ENCODE measurements around the gene PCNX1.
"Not testable (repeated sequence)": the region's sequence is repeated elsewhere in the genome, so short reads cannot be mapped to it uniquely, and the experiment has no call there.

Gene PCNX1

GRCh38 chr14:70942342-70942706, 35.1 kb downstream of the PCNX1 start:
- Mint-ChIP-seq H3K9me3 (peaks cover 93% of the 10 kb centered on the region), H3K27me3 (ENCODE audit: low read depth, poor library complexity) (peaks cover 3% of the 10 kb centered on the region), H3K36me3 (ENCODE audit: low read depth) (peaks cover 93% of the 10 kb centered on the region), H3K4me1 (no peaks in the 10 kb centered on the region), H3K27ac (no peak overlapping the region), H3K4me3 (no peak overlapping the region)
- no peak for DNase-seq
- TF ChIP-seq CTCF (IDR thresholded peaks at IDR 0.05), result no peak

DNA sequence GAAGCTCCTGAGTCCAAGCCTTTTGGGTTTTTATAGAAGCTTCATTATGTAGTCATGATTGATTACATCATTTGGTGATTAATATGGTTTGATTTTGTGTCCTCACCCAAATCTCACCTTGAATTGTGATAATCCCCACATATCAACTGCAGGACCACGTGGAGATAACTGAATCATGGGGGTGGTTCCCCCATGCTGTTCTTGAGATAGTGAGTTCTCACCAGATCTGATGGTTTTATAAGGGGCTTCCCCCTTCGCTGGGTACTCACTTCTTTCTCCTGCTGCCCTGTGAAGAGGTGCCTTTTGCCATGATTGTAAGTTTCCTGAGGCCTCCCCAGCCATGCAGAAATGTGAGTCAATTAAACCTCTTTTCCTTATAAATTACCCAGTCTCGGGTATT, 35.5 kb downstream of the PCNX1 start:
- not testable (repeated sequence) for H3K27ac Mint-ChIP-seq; H3K4me1 Mint-ChIP-seq; H3K4me3 Mint-ChIP-seq; H3K27me3 Mint-ChIP-seq (ENCODE audit: low read depth, poor library complexity); DNase-seq
- peaks cover 93% of the 10 kb centered on the region for H3K36me3 Mint-ChIP-seq (ENCODE audit: low read depth)
- H3K9me3 Mint-ChIP-seq, result peaks cover 93% of the 10 kb centered on the region

DNA sequence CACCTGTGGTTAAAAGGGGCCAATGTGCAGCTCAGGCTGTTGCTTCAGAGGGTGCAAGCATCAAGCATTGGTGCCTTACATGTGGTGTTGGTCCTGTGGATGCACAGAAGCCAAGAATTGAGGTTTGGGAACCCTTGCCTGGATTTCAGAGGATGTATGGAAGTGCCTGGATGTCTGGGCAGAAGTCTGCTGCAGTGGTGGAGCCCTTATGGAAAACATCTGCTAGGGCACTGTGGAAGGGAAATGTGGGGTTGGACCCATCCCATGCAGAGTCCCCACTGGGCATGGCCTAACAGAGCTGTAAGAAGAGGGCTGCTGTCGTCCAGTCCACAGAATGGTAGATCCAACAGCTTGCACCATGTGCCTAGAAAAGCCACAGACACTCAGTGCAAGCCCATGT, 36.6 kb downstream of the PCNX1 start:
- H3K36me3 Mint-ChIP-seq (ENCODE audit: low read depth), result peaks cover 92% of the 10 kb centered on the region
- H3K9me3 Mint-ChIP-seq, result peaks cover 92% of the 10 kb centered on the region
- TF ChIP-seq CTCF (IDR thresholded peaks at IDR 0.05), result no peak

DNA sequence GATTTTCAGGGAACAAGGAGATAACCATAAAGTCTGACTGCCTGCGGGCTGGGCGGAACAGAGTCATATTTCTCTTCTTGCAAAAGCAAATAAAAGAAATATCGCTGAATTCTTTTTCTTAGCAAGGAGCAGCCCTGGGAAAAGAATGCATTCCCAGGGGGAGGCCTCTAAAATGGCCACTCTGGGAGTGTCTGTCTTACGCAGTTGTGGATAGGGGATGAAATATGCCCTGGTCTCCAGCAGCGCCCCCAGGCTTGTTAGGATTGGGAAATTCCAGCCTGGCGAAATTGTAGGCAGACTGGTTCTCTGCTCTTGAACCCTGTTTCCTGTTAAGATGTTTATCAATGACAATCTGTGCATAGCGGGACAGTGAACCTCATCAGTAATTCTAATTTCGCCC, 40.5 kb downstream of the PCNX1 start:
- no peak overlapping the region for H3K4me3 Mint-ChIP-seq

More for the DNA sequence above, 36.6 kb downstream of the PCNX1 start:
- Mint-ChIP-seq H3K27ac (no peak overlapping the region), H3K27me3 (ENCODE audit: low read depth, poor library complexity) (peaks cover 3% of the 10 kb centered on the region), H3K4me3 (no peak overlapping the region), H3K4me1 (no peaks in the 10 kb centered on the region)
- DNase-seq, result no peak

DNA sequence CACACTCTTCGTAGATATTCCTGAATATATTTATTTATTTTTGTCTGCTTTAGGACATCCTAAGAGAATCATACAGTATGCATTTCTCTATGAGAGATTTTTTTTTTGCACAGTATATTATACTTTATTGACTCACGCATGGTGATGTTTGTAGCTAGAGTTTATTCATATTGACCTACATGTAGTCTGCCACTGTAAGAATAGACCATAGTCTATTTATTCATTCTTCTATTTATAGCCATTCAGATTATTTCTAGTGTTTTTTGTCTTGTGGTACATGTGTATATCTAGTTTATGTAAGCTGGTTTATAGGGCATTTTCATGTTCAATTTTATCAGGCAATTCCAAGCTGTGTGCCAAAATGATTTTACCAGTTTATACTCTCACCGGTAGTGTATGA, 45.2 kb downstream of the PCNX1 start:
- Mint-ChIP-seq H3K27me3 (ENCODE audit: low read depth, poor library complexity) (no peaks in the 10 kb centered on the region), H3K4me3 (no peak overlapping the region), H3K27ac (no peak overlapping the region), H3K36me3 (ENCODE audit: low read depth) (peaks cover 51% of the 10 kb centered on the region), H3K9me3 (peaks cover 33% of the 10 kb centered on the region), H3K4me1 (no peaks in the 10 kb centered on the region)
- DNase-seq, result no peak
- no peak for TF ChIP-seq CTCF (IDR thresholded peaks at IDR 0.05)

More for the DNA sequence above, 40.5 kb downstream of the PCNX1 start:
- Mint-ChIP-seq H3K27ac (peak overlapping the region; percentile 15), H3K9me3 (peaks cover 77% of the 10 kb centered on the region), H3K36me3 (ENCODE audit: low read depth) (peaks cover 90% of the 10 kb centered on the region), H3K4me1 (no peaks in the 10 kb centered on the region), H3K27me3 (ENCODE audit: low read depth, poor library complexity) (peaks cover 3% of the 10 kb centered on the region)
- no peak for TF ChIP-seq CTCF (IDR thresholded peaks at IDR 0.05)
- DNase-seq, result no peak

DNA sequence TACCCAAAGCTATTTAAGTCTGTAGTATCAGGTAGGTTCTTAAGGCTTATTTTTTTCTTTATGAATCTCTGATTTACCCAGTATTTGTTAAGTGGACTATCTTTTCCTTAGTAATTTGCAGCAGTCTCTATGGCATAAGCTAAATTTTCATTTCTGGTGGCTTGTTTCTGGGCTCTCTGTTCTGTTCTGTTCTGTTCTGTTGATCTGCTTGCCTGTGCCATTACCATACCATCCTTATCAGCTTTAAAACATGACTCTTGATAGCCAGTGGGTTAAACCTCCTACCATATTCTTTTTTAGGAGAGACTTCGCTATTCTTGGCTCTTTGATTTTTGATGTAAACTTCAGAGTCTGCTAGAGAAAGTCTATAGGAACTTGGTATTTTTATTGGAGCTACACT, 46.8 kb downstream of the PCNX1 start:
- H3K4me1 Mint-ChIP-seq, result no peaks in the 10 kb centered on the region
- DNase-seq, result no peak
- no peak for TF ChIP-seq CTCF (IDR thresholded peaks at IDR 0.05)
- peaks cover 56% of the 10 kb centered on the region for H3K36me3 Mint-ChIP-seq (ENCODE audit: low read depth)
- peaks cover 29% of the 10 kb centered on the region for H3K9me3 Mint-ChIP-seq
- H3K27ac Mint-ChIP-seq, result peak overlapping the region; percentile 3
- H3K4me3 Mint-ChIP-seq, result no peak overlapping the region
- H3K27me3 Mint-ChIP-seq (ENCODE audit: low read depth, poor library complexity), result no peaks in the 10 kb centered on the region
